ENCODE measurements around the gene SLC25A24.
A peak's percentile ranks its signal among the peaks of the same experiment; 100 is the strongest.
"Not testable (repeated sequence)": the region's sequence is repeated elsewhere in the genome, so short reads cannot be mapped to it uniquely, and the experiment has no call there.

The SLC25A24 gene

DNA sequence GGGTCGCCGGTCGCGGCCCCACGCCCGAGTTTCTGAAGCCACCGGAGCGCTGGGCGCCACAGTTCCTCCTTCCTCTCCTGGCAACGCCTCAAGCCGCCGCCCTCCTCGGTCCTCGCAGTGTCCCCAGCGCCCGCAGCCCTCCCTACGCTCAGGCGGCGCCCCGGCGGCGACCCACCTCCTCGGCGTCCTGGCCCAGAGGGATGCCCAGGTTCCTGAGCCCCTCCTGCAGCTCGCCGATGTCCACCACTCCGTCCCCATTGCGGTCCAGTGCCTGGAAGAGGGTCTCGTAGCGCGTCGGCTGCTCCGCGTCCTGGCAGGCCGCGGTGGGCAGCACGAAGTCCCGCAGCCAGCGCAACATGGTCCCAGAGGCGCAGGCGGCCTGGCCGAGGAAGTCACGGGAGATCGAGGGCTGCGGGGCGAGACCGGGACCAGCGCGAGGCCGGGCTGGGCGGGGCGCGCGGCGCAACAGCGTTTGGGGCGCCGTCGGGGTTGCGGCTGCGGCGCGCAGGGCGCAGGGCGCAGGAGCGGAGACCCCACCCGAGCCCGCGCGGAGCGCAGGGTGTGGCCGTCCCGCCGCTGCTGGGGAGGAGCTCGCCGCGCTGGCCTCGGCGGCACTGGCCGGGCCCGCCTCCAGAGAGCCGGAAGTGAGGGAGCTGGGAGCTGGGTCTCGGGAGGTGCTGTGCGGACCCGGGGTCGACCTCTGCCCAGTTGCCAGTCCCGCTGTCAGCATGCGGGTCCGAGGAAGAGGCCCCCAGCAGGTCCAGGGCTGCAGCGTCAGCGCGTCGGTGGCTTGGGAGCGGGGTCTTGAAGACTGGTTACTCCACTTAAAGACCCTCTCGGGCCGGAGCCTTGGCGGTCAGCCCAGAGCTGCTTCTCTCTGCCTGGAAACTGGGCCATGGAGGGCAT lies at the start of gene SLC25A24:
TSS of gene SLC25A24 (minus strand) at position 563 of the 906 bp plus-strand sequence. CDS start at position 358, 205 bp downstream.
- DNase-seq, result peak; percentile 69

DNA sequence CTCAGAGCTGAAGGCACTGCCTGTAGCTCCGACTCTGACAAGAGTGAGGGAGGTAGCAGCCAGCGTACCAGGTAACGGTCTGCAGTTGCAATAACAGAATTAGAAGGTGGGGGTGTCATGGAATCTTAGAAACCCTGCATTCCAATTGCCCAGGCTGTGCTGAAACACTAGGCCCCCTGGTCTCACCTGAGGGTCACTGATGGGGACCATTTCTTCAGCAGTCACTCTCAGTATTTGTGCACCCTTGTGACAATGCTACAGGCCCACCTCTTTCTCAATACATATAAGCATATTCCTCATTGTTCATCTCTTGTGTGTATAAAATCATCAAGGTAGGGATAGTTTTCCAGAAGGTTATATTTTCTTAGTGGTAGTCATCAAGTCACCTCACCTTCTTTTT lies 43.8 kb upstream of the SLC25A24 start, which contains the start of gene NBPF4:
TSS of gene NBPF4 (minus strand) at position 101 of the 400 bp plus-strand sequence. CDS start 315 bp downstream, outside the sequence.
- not testable (repeated sequence) for DNase-seq

DNA sequence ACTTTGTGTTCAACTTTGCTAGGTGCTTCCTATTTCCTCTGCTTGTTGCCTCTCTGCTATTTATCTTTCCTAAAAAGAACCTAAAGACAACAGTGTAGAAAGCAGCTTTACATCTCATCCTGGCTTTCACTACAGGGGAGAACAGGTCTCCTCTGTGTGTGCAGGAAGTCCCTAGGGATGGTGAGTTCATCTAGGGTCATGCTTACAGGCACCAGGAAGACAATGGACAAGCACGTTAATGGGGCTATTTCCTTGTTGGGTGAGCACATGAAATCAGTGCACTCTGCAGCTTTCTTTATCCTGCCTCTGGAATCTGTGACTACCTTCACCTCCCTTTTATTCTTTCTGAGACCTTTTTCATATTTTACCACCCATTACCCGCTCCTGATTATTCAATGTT lies 39.3 kb upstream of the SLC25A24 start:
- not testable (repeated sequence) for DNase-seq

DNA sequence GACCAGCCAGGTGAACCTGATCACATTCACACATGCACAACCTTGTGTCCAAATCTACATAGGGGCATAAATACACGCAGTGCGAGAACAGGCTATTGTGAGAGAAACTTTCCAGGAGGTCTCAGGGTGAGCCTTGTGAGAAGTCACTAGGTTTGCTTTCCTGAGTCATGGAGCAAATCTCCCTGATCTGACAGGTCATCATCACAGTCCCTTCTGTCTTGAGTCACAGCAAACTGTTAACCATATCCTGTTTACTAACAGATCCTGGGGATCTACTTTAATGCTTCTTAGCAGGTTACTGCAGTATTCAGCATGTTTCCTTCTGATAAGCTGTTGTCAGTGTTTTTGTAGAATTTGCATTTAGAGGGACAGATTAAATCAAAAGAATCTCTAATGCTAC lies 35.2 kb upstream of the SLC25A24 start:
- not testable (repeated sequence) for DNase-seq

DNA sequence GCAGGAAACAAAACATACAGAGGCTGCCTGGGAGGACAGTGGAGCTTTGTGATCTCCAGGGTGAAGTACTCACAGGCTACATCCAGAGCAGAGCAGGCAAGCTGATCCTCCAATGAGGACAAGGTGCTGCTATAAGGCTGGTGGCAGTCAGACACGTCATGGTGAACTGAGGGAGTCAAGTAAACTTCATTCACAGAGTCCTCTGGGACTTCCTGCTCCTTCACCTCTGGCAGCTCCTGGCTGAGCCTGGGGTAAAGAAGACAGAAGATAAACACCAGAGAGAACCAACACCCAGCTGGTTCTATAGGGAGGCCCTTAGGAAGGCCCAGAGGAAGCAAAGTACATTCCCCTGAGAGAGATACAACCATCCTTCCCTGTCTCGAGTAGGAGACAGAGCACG lies 32.0 kb upstream of the SLC25A24 start:
- not testable (repeated sequence) for DNase-seq

DNA sequence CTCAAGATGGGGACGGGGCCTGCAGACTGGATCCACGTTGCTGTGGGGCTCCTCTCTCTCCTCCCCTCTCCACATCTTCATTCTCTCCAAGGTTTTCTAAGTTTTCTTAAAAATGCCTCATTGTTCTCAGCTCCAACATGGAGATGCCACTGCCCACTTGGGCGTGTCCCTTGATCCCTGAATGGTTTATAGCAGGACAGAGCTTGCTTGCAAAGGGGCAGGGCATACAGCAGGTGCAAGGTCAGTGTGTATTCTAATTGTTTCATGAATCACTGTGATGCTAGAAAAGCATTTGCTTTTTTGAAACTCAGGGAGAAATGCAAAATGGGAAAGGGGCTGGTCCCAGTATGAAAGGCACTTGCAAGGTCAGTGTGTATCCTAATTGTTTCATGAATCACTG lies 29.8 kb upstream of the SLC25A24 start:
- DNase-seq, result not testable (repeated sequence)

DNA sequence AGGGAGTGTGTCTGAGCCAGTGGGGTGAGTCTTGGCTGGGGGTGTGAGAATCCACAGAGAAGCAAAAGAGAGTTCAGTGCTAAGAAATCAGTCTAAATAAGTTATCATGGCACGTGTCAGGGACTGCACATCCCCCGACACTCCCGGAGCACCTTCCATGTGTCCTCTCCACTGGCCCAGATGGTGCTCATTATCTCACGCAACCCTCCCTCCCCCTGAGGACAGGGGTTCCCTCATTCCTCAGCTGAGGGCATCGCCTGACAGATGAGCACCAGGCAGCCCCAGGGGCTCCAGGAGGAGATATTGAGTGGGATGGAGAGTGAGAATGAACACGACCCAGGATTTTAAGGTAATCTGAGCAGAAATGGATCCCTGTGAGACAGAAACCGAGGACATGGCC lies 27.6 kb upstream of the SLC25A24 start:
- not testable (repeated sequence) for DNase-seq

DNA sequence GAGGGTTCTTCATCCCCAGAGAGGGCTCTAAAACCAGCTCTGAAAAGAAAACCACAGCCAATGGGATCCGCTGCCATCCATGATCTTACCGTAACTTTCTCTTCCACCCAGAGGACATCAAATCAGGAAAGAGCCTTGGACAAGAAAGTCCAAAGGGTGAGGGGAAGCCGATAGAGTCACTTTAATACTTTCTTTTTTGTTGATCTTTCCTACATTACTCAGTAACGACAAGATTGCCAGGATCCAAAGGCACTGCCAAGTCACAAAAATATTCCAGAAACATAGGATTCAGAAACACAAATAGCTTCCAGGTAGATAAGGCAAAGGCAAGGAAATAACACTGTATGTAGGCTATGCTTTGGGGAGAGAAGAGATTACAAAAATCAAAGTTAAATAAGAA lies 26.7 kb upstream of the SLC25A24 start:
- DNase-seq, result not testable (repeated sequence)

DNA sequence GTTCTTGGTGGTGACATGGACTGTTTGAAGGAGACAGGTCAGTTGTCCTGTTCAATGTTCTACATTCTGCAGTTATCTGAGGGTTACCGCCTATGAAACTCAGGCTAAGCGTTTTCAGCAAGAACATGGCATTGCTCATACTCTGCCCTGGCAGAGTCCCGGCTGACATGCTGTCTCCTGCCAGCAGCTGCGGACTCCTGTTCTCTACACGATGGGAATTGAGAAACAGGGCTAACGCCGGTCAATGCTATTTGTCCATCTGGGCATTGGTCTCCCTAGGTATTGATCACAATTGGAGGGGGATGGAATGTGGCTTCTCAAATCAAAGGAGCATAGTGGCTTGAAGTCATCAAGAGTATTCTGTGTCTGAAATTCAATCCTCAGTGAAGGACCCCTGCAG lies 23.1 kb upstream of the SLC25A24 start:
- DNase-seq, result not testable (repeated sequence)

DNA sequence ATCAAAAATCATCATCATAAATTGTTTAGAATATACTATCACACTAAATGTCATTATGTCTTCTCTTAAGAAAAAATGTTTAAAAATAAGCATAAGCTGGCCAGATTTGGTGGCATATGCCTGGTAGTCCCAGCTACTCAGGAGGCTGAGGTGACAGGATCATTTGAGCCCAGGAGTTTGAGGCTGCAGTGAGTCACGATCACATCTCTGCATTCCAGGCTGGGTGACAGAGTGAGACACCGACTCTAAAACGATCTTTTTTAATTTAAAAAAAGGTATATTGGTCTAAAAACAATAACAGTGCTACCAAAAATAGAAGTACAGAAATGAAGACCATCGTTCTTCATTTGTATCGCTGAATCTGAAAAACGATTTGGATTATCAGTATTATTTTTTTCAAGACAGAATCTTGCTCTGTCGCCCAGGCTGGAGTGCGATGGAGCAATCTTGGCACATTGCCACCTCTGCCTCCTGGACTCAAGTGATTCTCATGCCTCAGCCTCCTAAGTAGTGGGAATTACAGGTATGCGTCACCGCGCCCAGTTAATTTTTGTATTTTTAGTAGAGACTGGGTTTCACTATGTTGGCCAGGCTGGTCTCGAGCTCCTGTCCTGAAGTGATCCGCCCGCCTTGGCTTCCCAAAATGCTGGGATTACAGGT lies 17.5 kb upstream of the SLC25A24 start:
- DNase-seq, result not testable (repeated sequence)

DNA sequence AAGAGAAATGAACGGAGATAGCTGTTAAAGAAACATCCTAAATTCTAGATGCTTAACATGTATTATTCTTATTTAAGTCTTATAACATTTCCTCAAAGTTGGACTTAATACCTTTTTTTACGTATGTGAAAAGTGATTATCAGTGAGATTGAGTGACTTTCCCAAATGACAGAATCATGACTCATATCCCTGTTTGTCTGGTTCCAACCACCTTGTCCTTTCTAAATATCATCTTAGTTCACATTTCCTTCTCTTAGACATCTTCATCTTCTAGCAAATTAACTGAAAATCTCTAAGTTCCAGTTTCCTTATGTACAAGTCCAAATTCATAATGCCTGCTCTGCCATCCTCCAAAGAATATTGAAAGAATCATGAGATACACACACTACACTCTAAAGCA lies 16.9 kb upstream of the SLC25A24 start:
- not testable (repeated sequence) for DNase-seq

DNA sequence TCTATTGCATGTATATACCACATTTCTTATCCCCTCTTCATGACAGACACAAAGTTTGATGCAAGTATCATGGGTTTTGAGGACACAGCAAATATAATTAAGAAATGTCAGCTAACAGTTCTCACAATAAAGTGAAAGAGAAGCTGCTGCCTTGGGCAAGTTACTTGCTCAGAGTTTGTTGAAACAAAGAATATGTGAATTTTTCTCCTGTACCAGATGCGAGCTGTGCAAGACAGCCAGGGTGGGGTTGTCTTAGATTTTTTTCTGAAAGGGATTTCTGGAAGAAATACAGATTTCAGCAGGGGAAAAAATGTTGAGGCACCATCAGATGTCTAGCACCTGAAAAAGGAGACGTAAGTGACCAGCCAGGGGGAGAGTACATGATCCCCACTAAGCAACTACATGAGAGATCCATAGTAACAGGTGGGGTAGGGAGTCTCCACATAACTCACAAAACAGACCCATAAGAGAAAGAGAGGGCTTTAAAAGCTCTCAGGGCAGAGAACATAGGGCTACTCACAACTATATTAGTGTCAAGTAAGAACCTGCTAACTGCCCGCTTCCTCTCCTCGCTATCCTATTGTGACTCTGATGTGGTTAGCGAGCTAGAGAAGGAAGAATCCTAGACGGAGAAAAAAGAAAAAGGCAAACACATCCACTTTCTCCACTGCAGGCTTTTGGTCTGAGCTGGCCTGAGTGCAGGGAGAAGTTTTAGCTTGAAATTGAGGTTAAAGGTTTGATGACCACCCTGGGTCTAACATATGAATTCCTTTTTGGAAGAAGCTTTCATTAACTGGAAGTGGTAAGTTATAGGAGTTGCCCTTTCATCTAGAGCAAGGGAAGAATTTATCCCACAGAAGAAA lies 16.1 kb upstream of the SLC25A24 start:
- not testable (repeated sequence) for DNase-seq

DNA sequence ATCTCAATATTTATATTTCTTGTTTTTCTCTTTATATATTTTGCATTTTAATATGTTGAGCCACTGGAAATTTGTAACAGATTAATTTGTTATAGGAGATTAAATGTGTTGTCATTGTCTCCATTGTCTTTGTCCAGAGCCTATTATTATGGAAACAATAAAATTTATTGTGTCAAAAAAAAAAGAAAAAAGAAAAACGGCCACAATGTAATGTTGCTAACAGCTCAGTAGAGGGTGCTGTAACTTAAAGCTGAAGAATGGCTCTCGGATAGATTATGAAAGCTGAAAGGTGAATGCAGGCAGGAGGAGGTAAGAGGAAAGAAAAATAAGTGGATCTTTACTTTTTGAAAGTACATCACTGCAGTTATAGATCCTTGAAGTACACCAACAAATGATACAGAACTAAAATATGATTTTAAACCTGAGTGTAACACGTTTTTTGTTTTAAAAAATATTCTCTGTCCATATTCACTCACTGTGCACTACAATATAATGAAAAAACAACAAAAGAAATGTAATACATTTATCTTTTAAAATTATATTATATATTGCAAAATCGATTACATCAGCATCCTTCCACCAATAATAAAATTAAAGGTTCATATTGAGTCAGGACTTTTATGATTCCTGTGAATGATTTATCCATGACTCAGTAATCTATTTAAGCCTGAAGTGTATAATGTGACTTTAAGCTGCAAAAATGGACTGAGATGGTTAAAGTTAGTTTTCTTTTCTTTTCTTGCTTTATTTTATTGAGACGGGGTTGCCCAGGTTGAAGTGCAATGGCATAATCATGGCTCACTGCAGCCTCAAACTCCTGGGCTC lies 14.7 kb upstream of the SLC25A24 start:
- DNase-seq, result not testable (repeated sequence)

DNA sequence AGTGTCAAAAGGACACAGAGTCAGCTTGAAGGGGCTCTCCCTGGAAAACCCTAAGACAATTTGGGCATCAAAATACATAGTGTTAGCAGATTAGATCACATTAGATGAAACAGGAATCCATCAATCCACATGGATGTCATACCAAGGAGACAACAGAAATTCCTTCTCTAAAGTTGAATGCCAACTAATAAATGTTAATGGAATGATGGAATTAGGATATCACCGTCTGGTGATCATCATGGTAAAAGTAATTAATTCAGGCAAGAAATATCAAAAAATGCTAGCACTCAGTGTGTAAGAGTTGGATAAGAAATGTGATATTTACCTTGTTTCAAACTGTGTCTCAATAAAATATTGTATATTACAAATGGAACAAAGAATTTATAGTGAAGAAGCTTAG lies 10.9 kb upstream of the SLC25A24 start:
- no peak for DNase-seq

DNA sequence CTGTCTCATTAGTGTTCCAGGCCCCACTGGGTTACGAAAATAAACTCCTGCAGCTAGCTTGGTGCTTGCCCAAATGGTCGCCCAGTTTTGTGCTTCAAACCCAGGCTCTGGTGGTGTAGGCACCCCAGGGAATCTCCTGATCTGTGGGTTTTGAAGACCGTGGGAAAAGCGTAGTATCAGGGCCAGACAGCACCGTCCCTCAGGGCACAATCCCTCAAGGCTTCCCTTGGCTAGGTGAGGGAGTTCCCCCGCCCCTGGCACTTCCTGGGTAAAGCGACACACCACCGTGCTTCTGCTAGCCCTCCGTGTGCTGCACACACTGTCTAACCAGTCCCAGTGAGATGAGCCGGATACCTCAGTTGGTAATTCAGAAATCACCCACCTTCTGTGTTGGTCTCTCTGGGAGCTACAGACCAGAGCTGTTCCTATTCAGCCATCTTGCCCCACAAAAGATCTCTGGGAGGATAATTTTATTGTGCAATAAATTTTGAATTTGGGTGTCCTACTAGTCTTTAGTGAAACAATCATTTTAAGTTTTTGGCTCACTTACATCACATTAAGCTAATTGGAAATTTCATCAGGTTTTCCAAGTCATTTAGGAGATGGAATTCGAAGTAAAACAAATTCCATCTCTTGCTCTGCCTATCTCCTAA lies 9.4 kb upstream of the SLC25A24 start:
- DNase-seq, result no peak

DNA sequence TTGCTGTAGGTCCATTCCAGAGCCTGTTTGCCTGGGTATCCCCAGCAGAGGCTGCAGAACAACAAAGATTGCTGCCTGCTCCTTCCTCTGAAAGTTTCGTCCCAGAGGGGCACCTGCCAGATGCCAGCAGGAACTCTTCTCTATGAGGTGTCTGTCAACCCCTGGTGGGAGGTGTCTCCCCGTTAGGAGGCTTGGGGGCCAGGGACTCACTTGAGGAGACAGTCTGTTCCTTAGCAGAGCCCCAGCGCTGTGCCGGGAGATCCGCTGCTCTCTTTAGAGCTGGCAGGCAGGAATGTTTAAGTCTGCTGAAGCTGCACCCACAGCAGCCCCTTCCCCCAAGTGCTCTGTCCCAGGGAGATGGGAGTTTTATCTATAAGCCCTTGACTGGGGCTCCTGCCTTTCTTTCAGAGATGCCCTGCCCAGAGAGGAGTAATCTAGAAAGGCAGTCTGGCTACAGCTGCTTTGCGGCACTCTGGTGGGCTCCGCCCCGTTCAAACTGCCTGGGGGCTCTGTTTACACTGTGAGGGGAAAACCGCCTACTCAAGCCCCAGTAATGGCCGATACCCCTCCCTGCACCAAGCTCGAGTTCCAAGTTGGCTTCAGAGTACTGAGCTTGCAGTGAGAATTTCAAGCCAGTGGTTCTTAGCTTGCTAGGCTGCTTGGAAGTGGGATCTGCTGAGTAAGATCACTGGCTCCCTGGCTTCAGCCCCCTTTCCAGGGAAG lies 8.7 kb upstream of the SLC25A24 start:
- DNase-seq, result no peak

DNA sequence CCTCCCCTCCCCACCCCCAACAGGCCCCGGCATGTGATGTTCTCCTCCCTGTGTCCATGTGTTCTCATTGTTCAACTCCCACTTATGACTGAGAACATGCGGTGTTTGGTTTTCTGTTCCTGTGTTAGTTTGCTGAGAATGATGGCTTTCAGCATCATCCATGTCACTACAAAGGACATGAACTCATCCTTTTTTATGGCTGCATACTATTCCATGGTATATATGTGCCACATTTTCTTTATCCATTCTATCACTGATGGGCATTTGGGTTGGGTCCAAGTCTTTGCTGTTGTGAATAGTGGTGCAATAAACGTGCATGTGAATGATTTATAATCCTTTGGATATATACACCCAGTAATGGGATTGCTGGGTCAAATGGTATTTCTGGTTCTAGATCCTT lies 3.4 kb upstream of the SLC25A24 start:
- not testable (repeated sequence) for DNase-seq

DNA sequence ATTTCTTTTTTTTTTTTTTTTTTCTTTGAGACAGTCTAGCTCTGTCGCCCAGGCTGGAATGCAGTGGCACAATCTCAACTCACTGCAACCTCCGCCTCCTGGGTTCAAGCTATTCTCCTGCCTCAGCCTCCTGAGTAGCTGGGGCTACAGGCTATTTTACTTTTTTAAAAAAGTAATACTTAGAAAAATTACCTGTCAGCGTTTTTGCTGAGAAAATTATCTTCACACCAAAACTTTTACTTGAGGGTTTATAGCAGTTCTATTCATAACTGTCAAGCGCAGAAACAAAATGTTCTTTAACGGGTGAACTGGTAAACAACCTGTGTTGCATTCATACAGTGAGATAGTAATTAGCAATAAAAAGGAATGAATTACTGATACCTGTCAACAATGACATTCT lies 1.5 kb upstream of the SLC25A24 start:
- no peak for DNase-seq

DNA sequence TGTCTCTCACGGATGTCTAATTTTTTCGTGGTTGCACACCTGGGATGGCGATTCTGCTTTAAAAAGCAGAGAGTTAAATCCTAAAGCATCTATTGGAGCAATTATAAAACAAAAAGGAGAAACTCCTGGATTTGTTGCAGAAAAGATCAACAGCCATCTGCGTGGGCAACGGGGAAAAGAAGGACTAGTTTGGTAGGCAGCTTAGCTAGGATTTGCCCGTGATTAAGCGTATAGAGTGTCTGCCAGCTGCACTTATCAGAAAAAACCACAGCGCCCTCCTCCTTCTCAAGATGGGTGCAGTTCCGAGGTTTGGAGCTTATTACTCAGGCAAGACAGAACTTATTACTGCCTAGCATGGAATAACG lies 526 bp upstream of the SLC25A24 start:
- DNase-seq, result peak; percentile 30

DNA sequence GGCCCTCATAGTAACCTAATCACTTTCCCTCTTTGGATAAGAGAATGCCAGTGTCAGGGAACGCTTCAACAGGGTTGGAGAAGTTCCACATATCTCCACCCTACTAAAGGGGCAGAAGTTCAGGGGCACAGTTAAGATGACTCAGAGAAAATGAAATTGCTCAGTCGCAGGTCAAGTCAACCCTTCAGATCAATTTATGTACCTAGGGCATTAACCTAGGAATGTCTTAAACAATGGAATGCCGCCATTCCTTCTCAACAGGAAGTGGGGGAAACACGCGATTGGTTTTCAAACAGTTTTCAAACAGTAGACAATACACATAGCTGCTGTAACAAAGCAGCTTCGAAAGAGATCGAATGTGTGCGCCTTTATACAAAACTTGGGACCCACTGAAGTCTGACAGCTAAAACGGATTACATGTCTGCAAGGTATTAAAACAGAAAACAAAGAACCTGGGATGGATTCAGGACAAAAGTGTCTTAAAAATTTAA lies 897 bp downstream of the SLC25A24 start:
- no peak for DNase-seq

DNA sequence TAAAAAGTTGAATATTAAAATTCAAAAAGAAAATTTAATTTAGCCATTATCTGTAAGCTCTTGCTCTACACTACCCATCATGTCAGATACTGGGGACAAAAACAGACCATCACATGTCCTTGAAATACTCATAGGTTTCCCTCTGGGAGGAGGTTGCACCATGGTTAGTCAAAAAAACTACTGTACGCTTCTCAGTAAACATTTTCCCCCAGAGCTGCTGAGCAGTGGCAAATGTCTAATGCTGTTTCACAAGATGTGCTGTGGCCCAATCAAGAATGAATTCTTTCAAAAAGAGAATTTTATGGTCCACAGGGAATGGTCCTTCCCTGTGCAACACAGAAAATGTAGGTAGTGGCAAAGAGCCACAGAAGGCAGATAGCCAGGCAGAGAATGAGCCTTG lies 6.1 kb downstream of the SLC25A24 start:
- no peak for DNase-seq
